Left ventricle myocardium superior (tissue), 1 donor: ENCODE measurements around the gene TEK. TPM values are rescaled to one million over a fixed set of nuclear protein-coding genes. Genes with fewer than 3 reads are reported as not detected.
A peak's percentile ranks its signal among the peaks of the same experiment; 100 is the strongest.
"Not testable (repeated sequence)": the region's sequence is repeated elsewhere in the genome, so short reads cannot be mapped to it uniquely, and the experiment has no call there.

Experiments
- ATAC-seq: fragments of 200-7000 bp; cut with Tn5 transposase; one replicate; pipeline ENCODE4 v1.9.1; 2020; ENCODE audit warnings: mild to moderate bottlenecking, moderate library complexity
- DNase-seq: peaks from one replicate; pipeline ENCODE4 v3.0.0-alpha.2; 2020
- intact Hi-C: fragments of 100-400 bp; cut with micrococcal nuclease; formaldehyde crosslinking; loops from one replicate; pipeline ENCODE4 v1.11.0; 2022
- total RNA-seq: library from RNA; stranded (reverse); fragmentation: NEBNext Ultra II Directional; extraction: Animal tissue kit (Norgen Biotek cat#: 25700); gene quantifications from one replicate; pipeline ENCODE4 v1.2.1, GENCODE V29; 2021
- donor health status: DM: no; HTN: yes; CAD: no; lungs with severe emphysema.

Gene TEK
- total RNA-seq, 1 donor from 2014 or later, result 22.2 TPM

DNA sequence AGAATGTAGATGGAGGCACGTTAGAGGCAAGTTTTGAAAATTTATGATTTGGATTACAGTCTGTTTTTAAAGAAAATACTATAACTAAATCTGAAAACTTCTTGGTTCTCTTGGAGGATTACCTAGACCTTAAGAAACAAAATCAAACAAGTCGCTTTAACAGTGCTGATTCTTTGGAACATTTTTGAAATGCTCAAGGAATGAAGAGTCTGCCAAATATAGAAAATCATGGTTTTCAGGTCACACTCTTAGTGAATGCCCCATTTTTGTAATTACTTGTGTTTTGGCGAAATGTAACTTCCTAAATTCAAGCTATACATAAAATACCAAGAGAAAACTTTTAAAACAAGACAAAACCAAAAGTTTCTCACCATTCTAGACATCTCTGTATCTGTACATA is 94.8 kb downstream of the TEK start:
- DNase-seq (no peak), ATAC-seq (no peak)
- intact Hi-C loops, result loop anchor here (10.0 kb wide), 1 partner anchor 169 kb away; no protein-coding TSS in a partner anchor

GRCh38 chr9:27204578-27204977 is 95.6 kb downstream of the TEK start:
- no peak for DNase-seq
- ATAC-seq, result no peak
- intact Hi-C loops, result loop anchor here (10.0 kb wide), 1 partner anchor 170 kb away; no protein-coding TSS in a partner anchor

DNA sequence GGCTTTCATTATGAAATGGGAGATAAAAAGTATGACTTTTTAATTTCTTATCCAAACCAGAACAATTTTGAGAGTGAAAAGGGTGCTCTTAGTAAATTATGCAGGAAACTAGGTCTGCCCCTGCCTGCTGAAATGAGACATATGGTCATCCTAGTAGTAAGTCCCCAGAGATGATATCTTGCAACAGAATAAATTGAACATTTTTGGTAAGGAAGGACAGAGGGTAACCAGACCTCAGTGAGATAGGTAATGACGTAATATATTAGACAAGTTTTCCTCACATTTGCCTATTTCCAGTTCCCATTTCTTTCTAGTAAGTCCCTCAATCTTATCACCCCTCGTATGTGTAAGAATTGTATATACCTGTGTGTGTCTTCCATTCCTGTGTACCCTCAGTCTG is 96.2 kb downstream of the TEK start:
- intact Hi-C loops, result loop anchor here (10.0 kb wide), 1 partner anchor 170 kb away; no protein-coding TSS in a partner anchor
- peak; percentile 74 for ATAC-seq

GRCh38 chr9:27206041-27206440 is 97.0 kb downstream of the TEK start:
- intact Hi-C loops, result loop anchor here (10.0 kb wide), 1 partner anchor 171 kb away; no protein-coding TSS in a partner anchor
- no peak for ATAC-seq
- no peak for DNase-seq

More for the DNA sequence above, 96.2 kb downstream of the TEK start:
- no peak for DNase-seq

GRCh38 chr9:27209034-27209433 is 100.0 kb downstream of the TEK start:
- intact Hi-C loops, result loop anchor here (10.0 kb wide), 1 partner anchor 174 kb away; no protein-coding TSS in a partner anchor
- DNase-seq, result no peak
- ATAC-seq, result no peak

DNA sequence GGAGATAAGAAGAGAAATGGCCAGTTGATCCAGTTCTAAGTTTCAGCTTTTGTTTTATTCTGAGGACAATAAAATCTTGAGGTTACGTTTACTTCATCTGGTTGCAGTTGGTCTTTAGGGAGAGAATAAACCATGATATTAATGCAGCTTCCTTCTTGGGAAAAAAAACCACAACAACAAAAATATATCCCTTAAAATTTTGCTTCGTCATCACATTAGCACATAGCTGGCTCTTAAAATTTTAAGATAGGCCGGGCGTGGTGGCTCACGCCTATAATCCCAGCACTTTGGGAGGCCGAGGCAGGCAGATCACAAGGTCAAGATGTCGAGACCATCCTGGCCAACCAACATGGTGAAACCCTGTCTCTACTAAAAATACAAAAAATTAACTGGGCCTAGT is 101.6 kb downstream of the TEK start:
- DNase-seq, result no peak
- no peak for ATAC-seq
- intact Hi-C loops, result no loop called here

GRCh38 chr9:27212191-27212590 is 103.2 kb downstream of the TEK start:
- no peak for ATAC-seq
- intact Hi-C loops, result no loop called here
- DNase-seq, result no peak

DNA sequence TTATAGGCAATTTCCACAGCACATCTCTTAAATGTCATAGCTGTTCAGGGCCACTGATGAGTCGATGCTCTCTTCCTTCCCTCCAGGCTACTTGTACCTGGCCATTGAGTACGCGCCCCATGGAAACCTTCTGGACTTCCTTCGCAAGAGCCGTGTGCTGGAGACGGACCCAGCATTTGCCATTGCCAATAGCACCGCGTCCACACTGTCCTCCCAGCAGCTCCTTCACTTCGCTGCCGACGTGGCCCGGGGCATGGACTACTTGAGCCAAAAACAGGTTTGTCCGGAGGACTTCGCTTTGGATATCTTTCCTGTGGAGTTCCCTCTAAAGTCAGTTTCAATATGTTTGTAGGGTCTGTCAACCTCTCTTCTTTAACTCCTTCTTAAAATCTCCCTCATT is 103.6 kb downstream of the TEK start:
- no peak for DNase-seq
- no peak for ATAC-seq
- intact Hi-C loops, result no loop called here

GRCh38 chr9:27227192-27227591 is 118.2 kb downstream of the TEK start:
- DNase-seq (no peak), ATAC-seq (no peak)
- intact Hi-C loops, result no loop called here

GRCh38 chr9:27239648-27240047 is 130.6 kb downstream of the TEK start:
- intact Hi-C loops, DNase-seq, ATAC-seq: not testable (repeated sequence)

DNA sequence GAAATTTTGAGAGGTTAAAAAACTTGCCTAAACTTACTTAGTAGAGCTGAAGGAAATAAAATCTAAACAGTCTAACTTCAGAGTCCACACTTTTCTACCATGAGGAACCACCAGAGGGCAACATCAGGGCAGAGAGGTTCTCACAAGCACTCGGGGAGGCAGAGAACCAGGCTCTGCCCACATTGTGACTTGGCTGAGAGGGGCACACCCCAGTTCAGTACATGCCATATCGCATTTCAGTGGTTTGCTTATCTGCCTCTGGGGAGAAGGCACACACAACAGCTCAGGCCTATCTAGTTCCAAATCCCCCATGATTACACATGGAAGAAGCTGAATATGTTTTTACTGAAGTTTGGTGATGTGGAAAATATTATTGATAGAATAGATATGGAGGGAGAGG is 138.7 kb downstream of the TEK start:
- intact Hi-C loops, result no loop called here
- DNase-seq (no peak), ATAC-seq (peak; percentile 38)

DNA sequence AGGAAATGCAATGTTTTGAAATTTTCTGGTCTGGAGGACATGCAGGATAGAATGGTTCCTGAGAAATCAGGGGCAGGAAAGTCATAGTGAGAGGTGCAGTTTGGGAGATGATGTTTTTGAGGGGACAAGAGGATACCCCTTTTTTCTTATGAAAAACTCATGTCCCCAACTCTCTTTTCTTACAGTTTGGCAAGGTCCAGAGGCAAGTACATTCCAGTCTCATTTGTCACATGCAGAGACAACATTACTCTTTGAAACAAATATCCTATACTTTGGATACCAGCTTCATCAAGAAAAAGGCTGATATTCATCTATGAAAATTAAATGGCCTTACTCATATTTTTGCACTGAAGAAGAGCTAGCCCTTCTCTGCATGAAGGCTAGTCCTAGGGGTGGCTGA is 139.7 kb downstream of the TEK start:
- intact Hi-C loops, result no loop called here
- ATAC-seq (no peak), DNase-seq (no peak)

DNA sequence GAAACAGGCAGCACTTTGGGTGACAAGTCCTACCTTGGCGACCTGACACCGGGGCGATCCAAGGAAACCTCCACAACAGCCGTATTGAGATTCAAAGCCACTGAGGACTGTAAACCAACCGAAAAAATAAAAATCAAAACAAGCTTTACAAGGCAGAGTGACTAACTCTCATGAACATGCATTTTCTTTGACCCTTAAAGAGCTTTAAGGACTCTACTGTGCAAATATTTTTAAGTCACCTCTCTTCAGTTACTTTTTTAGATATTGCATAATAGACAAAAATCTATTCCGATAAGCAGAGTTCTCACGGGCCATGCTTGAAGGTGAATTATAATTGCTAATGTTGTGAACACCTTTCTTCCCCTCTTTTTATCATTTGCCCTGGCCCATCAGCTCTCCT is 149.6 kb downstream of the TEK start:
- DNase-seq (no peak), ATAC-seq (no peak)
- intact Hi-C loops, result no loop called here

- DNase-seq (no peak), ATAC-seq (no peak)
- intact Hi-C loops, result no loop called here
Observed at GRCh38 chr9:27260789-27261516, 151.9 kb downstream of the TEK start.

DNA sequence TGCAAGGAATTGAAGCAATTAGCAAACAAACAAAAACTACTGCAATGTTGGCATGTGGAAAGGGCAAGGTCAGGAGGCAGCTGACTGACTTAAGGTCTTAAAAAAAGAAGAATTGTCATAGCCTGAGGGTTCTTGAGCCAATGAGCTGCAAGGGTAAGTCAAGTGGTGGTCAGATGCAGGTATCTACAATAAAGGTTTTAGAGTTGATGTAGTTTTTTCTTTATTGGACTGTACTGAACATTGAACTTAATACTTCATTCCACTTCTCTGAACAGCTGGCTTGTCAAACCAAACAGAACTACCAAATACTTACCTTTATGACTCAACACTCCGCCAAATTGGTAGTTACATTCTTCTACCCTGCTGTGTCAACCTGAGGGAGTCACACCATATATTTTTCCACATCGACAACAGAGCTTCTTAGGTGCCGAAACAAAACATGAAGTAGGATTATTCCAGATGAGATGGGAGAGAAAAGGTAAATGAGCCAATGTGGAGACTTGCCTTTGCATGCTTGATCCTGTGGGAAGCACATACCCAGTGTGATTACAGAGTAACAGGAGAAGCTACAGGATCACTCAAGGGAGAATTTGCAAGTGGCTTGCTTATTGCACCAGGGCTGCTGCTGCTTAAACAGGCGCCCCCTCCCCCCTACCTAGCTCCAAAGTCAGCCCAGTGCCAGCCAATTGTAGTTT is 152.6 kb downstream of the TEK start:
- intact Hi-C loops, result no loop called here
- ATAC-seq (no peak), DNase-seq (no peak)

DNA sequence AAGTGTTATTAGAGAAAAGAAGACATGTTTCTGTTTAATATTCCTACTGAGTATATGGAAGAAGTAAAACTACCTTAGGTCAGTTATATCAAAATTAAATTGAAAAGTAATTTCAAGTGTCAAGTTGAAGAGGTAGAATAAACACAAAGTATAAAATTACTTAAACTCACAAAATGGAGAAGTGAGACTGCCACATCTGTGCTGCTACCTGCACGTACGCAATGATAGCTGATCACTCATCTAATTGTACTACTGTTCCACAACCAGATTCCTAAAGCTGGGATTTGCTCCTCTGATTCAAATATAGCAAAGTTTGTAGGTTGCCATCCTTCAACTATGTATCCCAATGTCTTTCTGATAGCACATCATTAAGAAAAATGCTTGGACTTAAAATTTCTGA is 163.1 kb downstream of the TEK start:
- intact Hi-C loops, result no loop called here
- DNase-seq, result no peak

DNA sequence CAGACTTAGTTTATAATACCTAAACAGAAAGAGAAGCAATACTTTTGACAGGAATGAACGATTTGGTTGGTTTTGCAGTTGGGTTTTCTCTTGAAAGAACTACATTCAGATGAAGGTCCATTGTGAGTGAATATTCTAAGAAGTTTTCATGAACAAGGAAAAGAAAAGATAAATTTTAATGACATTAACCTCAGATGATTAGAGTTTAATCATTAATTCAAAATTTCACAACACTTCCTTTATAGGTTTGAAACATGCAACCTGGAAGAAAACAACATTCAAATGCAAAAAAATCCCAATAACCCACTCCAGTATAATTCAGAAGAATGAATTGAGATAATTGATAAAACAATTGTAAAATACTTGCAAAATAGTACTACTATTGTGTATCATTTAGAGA is 164.2 kb downstream of the TEK start:
- intact Hi-C loops, result no loop called here
- no peak for ATAC-seq

More for the DNA sequence above, 163.1 kb downstream of the TEK start:
- no peak for ATAC-seq

GRCh38 chr9:27276193-27277030 is 167.4 kb downstream of the TEK start:
- intact Hi-C loops, result loop anchor here (1.0 kb wide), 1 partner anchor 242 kb away; no protein-coding TSS in a partner anchor
- DNase-seq (no peak), ATAC-seq (peak; percentile 54)

More for the DNA sequence above, 164.2 kb downstream of the TEK start:
- no peak for DNase-seq

GRCh38 chr9:27278374-27278773 is 169.3 kb downstream of the TEK start:
- intact Hi-C loops, result no loop called here
- no peak for DNase-seq
- no peak for ATAC-seq

- DNase-seq (no peak), ATAC-seq (no peak)
Observed at GRCh38 chr9:27279611-27280010, 170.6 kb downstream of the TEK start.

More at GRCh38 chr9:27279611-27280010, 170.6 kb downstream of the TEK start:
- intact Hi-C loops, result no loop called here
